GM21423 (cell line): ENCODE measurements around the gene PARD3.

Source experiments
- ATAC-seq: cut with Tn5 transposase; IDR thresholded peaks from one replicate; pipeline ENCODE4 v1.9.1; 2021; ENCODE audit warnings: mild to moderate bottlenecking, moderate library complexity; ENCODE audit not compliant: unreplicated experiment

The PARD3 gene

DNA sequence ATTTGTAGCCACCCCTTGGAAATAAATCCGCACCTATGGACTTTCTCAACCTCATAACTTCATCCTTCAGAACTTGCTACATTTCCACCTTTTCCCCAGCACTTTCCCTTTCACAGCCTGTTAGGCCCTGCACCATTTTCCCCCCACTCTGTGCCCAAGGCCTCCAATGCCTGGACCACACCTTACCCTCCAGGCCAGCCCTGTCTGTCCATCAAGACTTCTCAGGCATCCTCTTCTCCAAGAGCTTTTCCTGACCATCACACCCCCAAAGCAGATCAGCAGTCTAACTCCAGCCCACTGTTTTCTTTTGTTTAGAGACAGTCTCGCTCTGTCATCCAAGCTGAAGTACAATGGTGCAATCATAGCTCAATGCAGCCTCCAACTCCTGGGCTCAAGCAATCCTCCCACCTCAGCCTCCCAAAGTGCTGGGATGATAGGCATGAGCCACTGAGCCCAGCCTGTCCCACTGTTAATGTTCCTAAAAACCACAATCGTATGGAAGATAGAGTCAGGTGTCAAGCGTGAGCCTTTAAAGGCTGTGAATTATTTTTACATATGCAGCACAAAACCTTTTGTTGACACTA lies 116.8 kb downstream of the PARD3 start:
- no peak for ATAC-seq

DNA sequence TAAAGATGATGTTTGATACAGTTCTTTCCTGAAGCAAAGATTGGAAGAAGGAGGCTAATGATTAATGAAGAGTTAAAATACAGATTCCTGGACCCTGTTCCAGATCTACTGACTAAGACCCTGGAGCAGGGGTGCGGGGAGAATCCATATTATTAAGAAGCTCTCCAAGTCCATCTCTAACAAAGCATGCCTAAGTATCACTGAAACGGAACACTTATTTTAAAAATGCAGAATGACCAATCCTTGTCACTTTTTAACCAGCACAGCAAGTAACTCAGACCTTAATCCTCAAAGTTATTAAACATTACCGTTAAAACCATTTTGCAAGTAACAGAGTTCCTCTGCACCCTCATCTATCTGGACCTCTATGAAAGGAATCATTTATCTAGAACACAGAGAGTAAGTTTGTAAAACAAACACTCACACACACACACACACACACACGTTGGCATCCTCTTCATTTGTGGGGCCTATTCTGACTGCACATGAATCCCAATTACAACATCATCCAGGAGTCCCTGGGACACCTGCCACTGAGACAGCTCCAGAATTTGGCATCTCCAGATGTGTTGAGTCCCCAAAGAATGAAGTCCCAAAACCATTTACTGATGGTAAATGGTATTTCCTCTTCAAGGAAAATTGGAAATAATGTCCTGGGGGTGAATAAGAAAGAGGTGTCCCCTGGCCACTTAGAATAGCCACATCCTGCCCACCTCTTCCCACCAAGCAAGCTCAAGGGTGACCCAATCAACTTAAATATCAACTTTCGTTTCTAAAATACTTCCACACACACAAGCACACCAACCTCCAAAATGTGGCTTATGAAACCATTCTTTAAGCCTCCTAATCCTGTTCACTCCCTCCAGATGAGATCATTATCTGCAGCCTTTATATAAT lies 117.5 kb downstream of the PARD3 start:
- ATAC-seq, result no peak

DNA sequence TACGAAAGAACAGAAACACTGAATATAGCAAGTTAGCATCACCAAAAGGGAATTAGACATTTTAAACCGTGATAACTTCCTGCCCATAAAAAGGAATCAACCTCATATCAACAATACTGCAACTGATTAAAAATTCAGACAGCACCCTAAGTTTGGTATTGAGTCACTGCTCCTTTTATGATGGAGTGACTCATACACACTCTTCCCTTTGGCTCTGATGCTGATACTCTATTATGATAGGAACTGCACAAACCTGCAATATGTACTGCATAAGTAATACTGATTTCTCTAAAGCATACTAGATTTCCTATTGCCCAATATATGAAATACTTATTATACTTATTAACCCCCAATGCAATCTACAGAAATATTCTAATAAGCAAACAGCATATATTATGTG lies 118.7 kb downstream of the PARD3 start:
- no peak for ATAC-seq

DNA sequence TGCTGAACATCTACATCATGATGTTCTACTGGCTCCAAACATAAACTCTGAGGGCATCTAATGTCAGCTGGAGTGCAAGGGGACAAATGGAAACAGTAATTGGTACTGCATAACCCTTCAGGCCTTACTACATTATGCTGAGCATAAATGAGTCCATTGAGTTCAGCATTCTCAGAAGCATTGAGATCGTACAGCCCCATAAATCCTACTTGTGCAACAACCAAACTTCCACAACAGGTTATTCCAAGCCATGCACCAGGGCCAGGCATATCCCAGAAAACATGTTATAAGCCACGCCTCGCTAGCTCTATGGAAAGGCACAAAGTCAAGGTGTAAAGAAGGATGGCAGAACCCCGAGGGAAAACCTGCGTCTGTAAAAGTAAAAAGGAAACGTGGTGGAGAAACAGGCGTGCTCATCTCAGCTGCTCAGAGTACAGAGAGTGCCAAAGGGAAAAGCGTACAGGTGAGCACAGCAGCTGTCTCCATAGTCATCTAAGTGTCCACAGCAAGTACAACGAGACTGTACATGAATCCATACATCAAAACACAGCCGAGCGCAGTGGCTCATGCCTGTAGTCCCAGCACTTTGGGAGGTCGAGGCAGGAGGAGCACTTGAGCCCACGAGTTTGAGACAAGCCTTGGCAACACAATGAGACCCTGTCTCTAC lies 124.6 kb downstream of the PARD3 start:
- no peak for ATAC-seq

DNA sequence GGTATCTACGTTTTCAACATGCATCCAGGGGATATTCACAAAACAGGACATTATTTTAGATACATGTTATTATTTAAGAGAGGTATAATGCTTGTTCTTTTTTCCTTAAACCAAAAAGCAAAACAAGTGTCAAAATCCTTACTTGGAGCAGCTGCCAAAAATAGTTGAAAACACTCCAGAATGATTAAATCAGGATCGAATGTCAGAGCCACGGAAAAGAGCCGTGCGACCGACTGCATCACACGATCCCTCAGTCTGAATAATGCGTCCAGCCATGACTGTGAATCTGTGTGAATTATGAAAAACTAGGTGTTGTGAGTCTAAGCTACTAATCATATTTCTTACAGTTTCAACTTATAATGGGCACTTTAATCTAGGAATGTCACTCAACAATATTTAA lies 126.0 kb downstream of the PARD3 start:
- ATAC-seq, result no peak

DNA sequence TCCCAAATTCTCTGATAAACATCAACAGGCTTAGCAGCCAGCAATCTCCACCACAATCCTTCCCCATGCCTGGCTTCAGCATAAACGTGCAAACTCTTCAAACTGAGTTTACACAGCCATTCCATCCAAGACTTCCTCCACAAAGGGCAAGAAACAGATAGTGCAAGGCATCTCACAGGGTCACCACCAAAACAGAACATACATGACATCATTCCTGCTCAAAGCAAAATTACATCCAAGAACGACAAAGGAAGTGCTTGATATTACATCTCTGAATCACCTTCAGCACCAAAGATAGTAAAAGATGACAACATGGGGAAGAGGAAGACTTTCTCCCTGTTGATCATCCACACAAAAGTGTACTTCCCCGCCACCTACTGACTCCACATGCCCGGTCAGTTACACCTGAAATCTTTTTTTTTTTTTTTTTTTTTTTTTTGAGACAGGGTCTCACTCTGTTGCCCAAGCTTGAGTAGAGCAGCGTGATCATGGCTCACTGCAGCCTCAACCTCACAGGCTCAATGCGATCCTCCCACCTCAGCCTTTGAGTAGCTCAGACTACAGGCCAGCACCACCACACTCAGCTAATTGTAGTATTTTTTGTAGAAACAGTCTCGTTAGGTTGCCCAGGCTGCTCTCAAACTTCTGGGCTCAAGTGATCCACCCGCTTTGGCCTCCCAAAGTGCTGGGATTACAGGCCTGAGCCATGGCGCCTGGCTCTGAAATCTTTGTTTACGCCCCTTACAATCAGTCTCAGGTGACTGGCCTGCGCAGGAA lies 127.5 kb downstream of the PARD3 start:
- ATAC-seq, result no peak

DNA sequence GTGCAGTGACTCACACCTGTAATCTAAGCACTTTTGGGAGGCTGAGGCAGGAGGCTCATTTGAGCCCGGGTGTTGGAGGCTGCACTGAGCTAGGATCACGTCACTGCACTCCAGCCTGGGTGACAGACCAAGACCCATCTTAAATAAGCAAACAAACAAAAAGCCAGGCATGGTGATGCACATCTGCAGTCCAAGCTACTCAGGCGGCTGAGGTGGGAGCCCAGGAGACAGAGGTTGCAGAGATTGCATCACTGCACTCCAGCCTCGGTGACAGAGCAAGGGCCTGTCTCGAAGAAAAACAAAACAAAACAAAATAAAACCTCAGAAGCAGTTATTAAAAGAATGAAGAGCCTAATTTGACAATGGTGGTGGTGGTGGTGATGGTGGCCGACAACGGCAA lies 132.5 kb downstream of the PARD3 start:
- ATAC-seq, result no peak

DNA sequence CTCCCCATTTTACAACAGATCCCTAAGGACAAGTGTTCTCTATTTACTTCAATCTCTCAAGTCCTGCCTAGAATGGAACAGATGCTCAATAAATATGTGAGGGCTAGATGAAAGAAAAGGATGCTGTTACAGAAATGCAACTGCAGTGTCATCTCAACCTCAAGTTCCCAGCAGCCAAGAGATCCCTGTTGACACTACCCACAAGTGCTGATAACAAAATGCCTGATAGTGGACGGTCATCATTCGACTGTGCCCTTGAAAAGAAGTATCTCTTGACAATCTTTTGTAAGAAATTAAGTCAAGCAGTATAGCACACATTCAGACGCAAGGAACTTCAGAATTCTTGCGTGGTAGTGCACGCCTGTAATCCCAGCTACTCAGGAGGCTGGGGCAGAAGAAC lies 133.2 kb downstream of the PARD3 start:
- no peak for ATAC-seq

DNA sequence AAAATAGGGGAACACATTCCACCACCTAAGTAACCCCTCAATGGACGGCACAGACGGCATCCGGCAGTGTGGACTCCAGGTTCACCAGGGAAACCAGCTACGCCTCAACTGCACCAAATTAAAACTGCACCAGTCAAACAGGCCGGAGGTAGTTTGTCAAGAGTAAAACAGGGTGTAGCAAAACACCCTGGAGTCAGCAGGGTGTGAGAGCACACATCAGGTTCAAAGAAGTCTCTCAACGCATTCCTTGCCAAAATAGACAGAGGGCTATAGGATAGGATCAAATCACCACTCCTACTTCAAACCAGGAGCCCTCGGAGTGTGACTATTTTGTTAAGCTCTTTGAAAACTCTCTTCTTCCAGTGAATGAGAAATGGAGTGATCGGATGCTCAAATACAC lies 135.9 kb downstream of the PARD3 start:
- no peak for ATAC-seq

DNA sequence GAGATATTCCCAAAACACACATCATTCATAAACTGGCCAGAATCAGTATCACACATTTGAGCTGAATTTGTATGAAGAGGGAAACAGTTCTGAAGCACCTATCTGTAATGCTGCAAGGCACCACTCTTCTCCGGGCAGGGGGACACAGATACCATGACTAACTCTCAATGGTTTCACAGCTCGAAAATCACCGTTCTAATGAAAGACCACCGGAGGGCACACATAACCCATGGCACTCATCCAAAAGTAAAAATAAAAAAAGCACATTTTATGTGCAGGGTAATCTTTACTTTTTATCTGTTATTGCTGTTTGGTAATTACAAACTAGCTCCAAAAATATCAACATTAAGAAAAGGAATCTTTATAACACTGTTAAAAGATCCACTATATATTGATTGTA lies 137.5 kb downstream of the PARD3 start:
- no peak for ATAC-seq

DNA sequence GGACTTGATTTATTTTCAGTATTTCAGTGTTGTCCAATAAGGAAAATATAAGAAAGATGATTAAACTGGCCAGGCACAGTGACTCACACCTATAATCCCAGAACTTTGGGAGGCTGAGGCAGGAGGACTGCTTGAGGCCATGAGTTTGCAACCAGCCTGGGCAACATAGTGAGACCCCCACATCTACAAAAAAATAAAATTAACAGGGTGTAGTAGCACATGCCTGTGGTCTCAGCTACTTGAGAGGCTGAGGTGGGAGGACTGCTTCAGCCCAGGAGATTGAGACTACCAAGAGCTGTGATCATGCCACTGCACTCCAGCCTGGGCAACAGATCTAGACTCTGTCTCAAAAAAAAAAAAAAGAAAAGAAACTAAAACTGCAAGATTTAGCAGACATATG lies 138.0 kb downstream of the PARD3 start:
- ATAC-seq, result no peak

DNA sequence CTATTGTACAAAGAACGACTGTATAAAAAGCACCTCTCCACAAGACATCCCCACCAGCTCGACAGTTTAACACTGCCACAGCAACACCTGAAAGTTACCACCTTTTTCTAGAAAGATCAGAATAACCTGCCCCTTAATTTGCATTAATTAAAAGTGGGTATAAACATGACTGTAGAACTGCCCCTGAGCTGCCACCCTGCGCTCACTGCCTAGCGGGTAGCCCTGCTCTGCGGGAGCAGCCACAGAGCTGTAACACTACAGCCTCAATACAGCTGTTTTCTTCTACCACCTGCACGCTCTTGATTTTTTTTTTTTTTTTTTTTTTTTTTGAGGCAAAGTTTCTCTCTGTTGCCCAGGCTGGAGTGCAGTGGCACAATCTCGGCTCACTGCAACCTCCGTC lies 140.9 kb downstream of the PARD3 start:
- no peak for ATAC-seq

DNA sequence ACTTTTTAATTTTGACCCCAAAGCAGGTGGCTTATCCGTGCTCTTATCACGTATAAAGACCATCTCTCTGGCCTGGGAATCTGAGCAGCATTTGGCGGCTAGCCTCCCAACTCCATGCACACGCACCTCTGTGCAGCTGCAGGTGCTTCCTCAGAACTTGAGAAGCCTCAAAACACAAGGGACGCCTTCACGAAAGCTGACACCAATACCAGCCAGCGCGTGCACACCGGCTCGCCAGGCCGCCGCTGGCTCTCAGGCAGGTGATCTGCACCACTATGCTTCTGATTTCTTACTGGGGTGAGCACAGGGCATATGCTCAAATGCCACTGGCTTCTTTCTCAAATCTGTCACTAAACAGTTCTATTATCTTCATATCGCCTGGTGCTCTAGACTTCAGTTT lies 145.0 kb downstream of the PARD3 start:
- no peak for ATAC-seq

DNA sequence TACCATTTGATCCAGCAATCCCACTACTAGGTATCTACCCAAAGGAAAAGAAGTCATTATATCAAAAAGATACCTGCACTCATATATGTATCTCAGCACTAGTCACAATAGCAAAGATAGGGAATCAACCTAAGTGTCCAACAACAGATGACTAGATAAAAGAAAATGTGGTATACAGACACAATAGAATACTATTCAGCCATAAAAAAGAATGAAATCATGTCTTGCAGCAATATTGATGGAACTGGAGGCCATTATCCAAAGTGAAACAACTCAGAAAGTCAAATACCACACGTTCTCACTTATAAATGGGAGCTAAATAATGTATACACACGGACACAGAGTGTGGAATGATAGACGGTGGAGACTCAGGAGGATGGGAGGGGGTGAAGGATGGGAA lies 146.0 kb downstream of the PARD3 start:
- ATAC-seq, result no peak

DNA sequence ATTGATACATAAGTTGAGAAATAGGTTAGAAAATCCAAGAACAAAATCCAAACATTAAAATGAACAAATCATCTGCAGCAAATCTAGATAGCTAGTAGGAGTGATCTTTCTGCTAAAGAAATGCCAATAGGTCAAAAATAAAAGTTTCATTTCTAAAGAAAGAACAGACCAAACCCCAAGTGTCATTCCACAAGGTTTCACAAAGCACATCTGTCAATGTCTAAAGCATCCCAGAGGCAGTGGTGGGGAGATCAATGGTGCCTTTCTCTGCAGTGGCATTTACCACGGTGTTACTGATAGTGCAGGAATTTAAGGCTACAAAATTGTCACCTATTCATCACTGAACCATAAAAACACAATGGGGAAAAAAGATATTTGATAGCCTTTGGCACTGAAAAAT lies 147.9 kb downstream of the PARD3 start:
- no peak for ATAC-seq

DNA sequence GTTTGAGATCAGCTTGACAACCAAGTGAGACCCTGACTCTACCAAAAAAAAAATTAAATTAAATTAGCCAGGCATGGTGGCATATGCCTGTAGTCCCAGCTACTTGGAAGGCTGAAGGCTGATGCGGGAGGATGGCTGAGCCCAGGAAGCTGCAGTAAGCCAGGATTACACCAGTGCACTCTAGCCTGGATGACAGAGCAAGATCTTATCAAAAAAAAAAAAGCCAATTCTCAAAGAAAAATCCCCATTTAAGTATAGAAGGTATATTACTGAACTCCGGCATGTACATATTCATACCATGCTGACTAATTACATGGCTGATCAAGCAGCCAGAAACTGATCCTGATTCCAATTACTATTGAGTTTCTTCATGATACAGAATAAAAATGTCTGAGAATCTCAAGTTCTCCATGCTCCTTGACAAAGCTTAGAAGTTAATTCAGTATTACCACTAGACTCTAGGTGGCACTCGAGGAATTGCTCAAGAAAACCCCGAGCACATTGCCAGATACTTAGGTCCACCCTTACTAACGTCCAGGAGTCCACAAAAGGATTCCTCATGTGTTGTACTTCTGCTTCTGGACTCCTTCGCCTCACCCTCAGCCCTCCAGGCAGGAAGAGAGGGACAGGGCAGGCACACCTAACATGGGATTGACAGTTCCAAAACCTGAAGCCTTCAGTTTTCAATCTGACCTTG lies 148.9 kb downstream of the PARD3 start:
- peak; percentile 76 for ATAC-seq

DNA sequence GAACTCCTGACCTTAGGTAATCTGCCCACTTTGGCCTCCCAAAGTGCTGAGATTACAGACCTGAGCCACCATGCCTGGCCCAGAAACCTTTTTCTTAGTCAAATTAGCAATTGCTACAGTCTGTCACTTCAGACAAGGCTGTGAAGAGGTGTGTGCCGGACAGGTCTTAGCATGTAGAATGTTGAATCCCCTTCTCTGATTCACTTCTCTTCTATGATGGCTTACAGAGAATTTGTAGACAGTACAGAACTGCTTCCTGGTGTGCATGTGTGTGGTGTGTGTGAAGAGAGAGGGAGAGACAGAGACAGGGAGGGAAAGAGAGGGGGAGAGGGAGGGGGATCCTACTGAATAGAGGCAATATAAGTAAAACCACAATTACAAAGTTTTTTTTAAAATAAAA lies 150.4 kb downstream of the PARD3 start:
- ATAC-seq, result no peak

DNA sequence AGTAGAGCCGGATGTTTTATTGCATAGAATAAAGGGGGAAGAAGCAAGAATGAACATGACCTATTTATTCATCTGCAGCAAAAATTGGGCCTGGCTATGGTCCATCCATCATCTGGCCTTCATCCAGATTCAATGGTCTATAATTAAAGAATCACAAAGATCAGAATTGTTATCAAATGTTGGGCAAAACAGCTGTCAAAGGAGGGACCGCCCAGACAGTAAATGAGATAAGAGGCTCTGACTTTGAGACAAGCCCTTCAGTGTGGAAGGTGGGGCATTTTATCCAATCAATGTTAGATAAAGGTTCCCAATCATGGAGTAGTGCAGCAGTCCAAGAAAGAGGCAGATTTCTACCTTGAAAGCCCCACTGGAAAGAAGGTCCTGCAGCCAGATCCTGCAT lies 153.5 kb downstream of the PARD3 start:
- ATAC-seq, result no peak

DNA sequence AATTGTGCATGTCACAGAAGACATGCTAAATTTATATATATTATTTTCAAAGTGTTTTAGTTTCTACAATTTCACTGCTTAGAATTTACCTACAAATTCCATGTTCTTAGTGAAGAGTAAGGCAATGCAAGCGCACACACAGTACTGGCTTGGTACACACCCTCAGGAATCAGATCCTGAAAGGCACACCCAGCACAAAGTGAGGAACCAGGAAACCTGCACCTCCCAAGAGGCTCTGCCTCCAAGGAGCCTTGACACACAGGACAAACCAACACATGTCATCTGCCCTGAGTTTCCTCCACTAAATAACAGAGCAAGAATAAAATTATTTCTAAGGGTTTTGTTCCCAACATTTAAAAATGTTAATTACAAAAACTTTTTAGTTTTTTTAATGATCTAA lies 156.2 kb downstream of the PARD3 start:
- ATAC-seq, result no peak

DNA sequence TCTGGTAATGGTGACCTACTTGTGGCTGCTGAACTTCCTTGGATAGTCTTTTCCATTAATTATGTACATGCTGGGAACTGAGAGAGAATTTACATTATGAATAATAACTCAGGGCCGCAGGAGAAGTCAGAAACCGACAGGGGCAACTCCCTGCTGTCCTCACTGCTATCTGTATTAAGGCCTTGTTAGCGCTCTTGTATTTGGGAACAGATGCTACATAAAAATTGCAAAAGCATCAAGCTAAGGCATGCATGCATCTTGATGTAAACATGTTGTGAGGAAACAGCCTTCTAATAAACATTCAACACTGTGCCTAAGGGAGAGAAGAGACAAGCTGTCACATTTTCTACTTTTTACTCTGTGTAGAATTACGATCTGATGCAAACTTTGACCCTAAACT lies 158.4 kb downstream of the PARD3 start:
- no peak for ATAC-seq
